B cell (primary cell): ENCODE data around the gene IRX6. TPM values are rescaled to one million over a fixed set of nuclear protein-coding genes. Genes with fewer than 3 reads are reported as not detected.

Experiments
- ATAC-seq: fragments of 200-7000 bp; cut with Tn5 transposase; one replicate; pipeline ENCODE4 v1.10.0; 2021; ENCODE audit warnings: low read depth, mild to moderate bottlenecking, moderate number of reproducible peaks, moderate library complexity
- CTCF ChIA-PET: fragments of 350-600 bp; sonication (Branson Sonifier 250); formaldehyde crosslinking; loops from one replicate; lab custom pipeline; 2021; ENCODE audit warnings: antibody characterized with exemption, inconsistent platforms; lab: Charles Lee
- POLR2A ChIA-PET: fragments of 350-600 bp; sonication (Branson Sonifier 250); formaldehyde crosslinking; loops from one replicate; lab custom pipeline; 2021; ENCODE audit warnings: antibody characterized with exemption; lab: Charles Lee
- DNase-seq: peaks from one replicate; pipeline ENCODE4 v3.0.0; 2013
- H2AFZ ChIP-seq: 2 replicates; pipeline ENCODE4 v1.6.1; 2012; ENCODE audit warnings: mild to moderate bottlenecking, low read depth, low read length; ENCODE audit not compliant: insufficient read depth, poor library complexity, severe bottlenecking
- H3K27ac ChIP-seq, 2 donors: 1 replicate in 1 of 2; 2 replicates in 1 of 2; pipeline ENCODE4 v1.5.1; 2012 to 2013; ENCODE audit warnings: low read length in 2 of 2, mild to moderate bottlenecking in 2 of 2, moderate library complexity in 1 of 2
- H3K27me3 ChIP-seq, 4 experiments: fragments of 200-600 bp in 1 of 4; sonication (generic) in 1 of 4; replicated peaks in 1 of 4; 1 replicate in 2 of 4; 2 replicates in 2 of 4; pipeline versions ENCODE4 v1.6.1 to v1.7.0; 2013 to 2016; ENCODE audit warnings: low read length in 3 of 4, mild to moderate bottlenecking in 2 of 4, mixed read lengths in 1 of 4, moderate library complexity in 1 of 4; ENCODE audit not compliant: insufficient read depth in 4 of 4, control insufficient read depth in 3 of 4; ENCODE audit errors: control extremely low read depth in 1 of 4
- H3K36me3 ChIP-seq, 2 experiments: replicated peaks in 1 of 2; 1 replicate in 1 of 2; 2 replicates in 1 of 2; pipeline versions ENCODE4 v1.6.1 to v1.7.1; 2013; ENCODE audit warnings: low read length in 1 of 2; ENCODE audit not compliant: insufficient read depth in 2 of 2, control insufficient read depth in 1 of 2; ENCODE audit errors: control extremely low read depth in 1 of 2, extremely low read depth in 1 of 2
- H3K4me1 ChIP-seq, 2 donors: fragments of 200-600 bp in 1 of 2; sonication (generic) in 1 of 2; 1 replicate in 1 of 2; 2 replicates in 1 of 2; pipeline versions ENCODE4 v1.5.1 to v1.6.1; 2013 to 2017; ENCODE audit warnings: low read length in 2 of 2; ENCODE audit not compliant: control insufficient read depth in 2 of 2, insufficient read depth in 2 of 2
- H3K4me2 ChIP-seq: replicated peaks from 2 replicates; pipeline ENCODE3; 2012; ENCODE audit warnings: mild to moderate bottlenecking, low read depth, low read length; ENCODE audit not compliant: poor library complexity, severe bottlenecking
- H3K4me3 ChIP-seq, 5 experiments: fragments of 200-600 bp in 1 of 5; sonication (generic) in 1 of 5; 1 replicate in 3 of 5; 2 replicates in 2 of 5; pipeline versions ENCODE4 v1.5.1 to v1.7.0; 2011 to 2016; ENCODE audit warnings: low read length in 4 of 5, mild to moderate bottlenecking in 4 of 5, low read depth in 2 of 5, control low read depth in 1 of 5, moderate library complexity in 1 of 5; ENCODE audit not compliant: insufficient read depth in 1 of 5; ENCODE audit errors: control extremely low read depth in 1 of 5, extremely low read depth in 1 of 5
- H3K79me2 ChIP-seq: fragments of 200-600 bp; sonication (generic); one replicate; pipeline ENCODE4 v1.6.0; 2016; ENCODE audit warnings: low read length; ENCODE audit not compliant: control insufficient read depth, insufficient read depth
- H3K9ac ChIP-seq: fragments of 200-600 bp; sonication (generic); 2 replicates; pipeline ENCODE4 v1.6.1; 2017; ENCODE audit warnings: mild to moderate bottlenecking, low read length, moderate library complexity
- H3K9me3 ChIP-seq, 3 donors: one replicate each; pipeline versions ENCODE4 v1.6.1 to v1.7.1; 2013; ENCODE audit warnings: low read length in 2 of 3; ENCODE audit not compliant: control insufficient read depth in 2 of 3, insufficient read depth in 1 of 3; ENCODE audit errors: control extremely low read depth in 1 of 3
- H4K20me1 ChIP-seq: 2 replicates; pipeline ENCODE4 v1.6.0; 2012; ENCODE audit warnings: mild to moderate bottlenecking, low read length; ENCODE audit not compliant: insufficient read depth, control insufficient read depth, poor library complexity, severe bottlenecking
- H3K27ac Mint-ChIP-seq: one replicate; pipeline ENCODE4 v1.8.0; 2021; ENCODE audit warnings: mixed read lengths
- H3K27me3 Mint-ChIP-seq: one replicate; pipeline ENCODE4 v1.8.0; 2021; ENCODE audit warnings: mixed read lengths
- H3K4me1 Mint-ChIP-seq: one replicate; pipeline ENCODE4 v1.8.0; 2021; ENCODE audit warnings: mixed read lengths
- H3K4me3 Mint-ChIP-seq: one replicate; pipeline ENCODE4 v1.8.0; 2021; ENCODE audit warnings: mixed read lengths
- H3K9me3 Mint-ChIP-seq: one replicate; pipeline ENCODE4 v1.8.0; 2022; ENCODE audit warnings: mixed read lengths; ENCODE audit not compliant: insufficient read depth
- CTCF ChIP-seq: fragments of 200-600 bp; IDR thresholded peaks from one replicate; pipeline ENCODE4 v1.8.0; 2022; ENCODE audit warnings: antibody characterized with exemption, mild to moderate bottlenecking
- EZH2 ChIP-seq: IDR thresholded peaks from 2 replicates; pipeline ENCODE4 v1.6.1; 2012; ENCODE audit warnings: borderline replicate concordance, low read depth, mild to moderate bottlenecking, moderate library complexity, low read length; ENCODE audit not compliant: insufficient read depth, poor library complexity, severe bottlenecking
- WGBS: methylation state at CpG from one replicate; pipeline ENCODE4 v1.1.5; 2013; ENCODE audit warnings: missing lambda C conversion rate; ENCODE audit not compliant: insufficient coverage; 5-methylcytosine and 5-hydroxymethylcytosine counted together
- intact Hi-C: fragments of 100-400 bp; cut with micrococcal nuclease; formaldehyde crosslinking; loops from one replicate; pipeline ENCODE4 v1.10.0; 2022
- polyA plus RNA-seq: library from polyadenylated mRNA; depleted of rRNA; stranded (reverse); fragments of >200 nt; gene quantifications from 2 replicates; pipeline ENCODE4 v1.2.3, GENCODE V29; 2012
- total RNA-seq, 2 donors: library from RNA; stranded (reverse); fragments of 120-200 nt in 1 of 2; gene quantifications; 1 replicate in 1 of 2; 2 replicates in 1 of 2; pipeline versions ENCODE4 v1.2.3 to v1.2.4, GENCODE V29; 2013 to 2022

IRX6 gene
- total and polyA plus RNA-seq, 2 donors (not counting 1 experiment from before 2014, with no cell fraction given): 0.10 to 0.15 TPM

GRCh38 chr16:55283812-55284717 is 39.9 kb upstream of the IRX6 start:
- intact Hi-C loops: no loop called here
- Histone ChIP-seq H3K79me2 (no peaks in the 10 kb centered on the region), H2AFZ (no peak overlapping the region), H3K9ac (no peak overlapping the region), H4K20me1 (no peaks in the 10 kb centered on the region), H3K4me1 (no peaks in the 10 kb centered on the region), H3K4me2 (no peak overlapping the region), H3K4me3 (no peak overlapping the region), H3K36me3 (no peaks in the 10 kb centered on the region), H3K27ac (no peak overlapping the region), H3K27me3 (no peaks in the 10 kb centered on the region), H3K9me3 (no peaks in the 10 kb centered on the region)
- POLR2A ChIA-PET: no interaction called here
- H3K27ac Mint-ChIP-seq: no peak overlapping the region
- 75% methylated on average over 5 of the region's 12 CpGs for WGBS
- CTCF ChIA-PET: no interaction called here
- ATAC-seq (no peak), DNase-seq (no peak)
- peaks cover 15% of the 10 kb centered on the region for H3K27me3 Mint-ChIP-seq
- H3K4me1 Mint-ChIP-seq: no peaks in the 10 kb centered on the region
- no peak for TF ChIP-seq EZH2
- no peak for TF ChIP-seq CTCF
- H3K9me3 Mint-ChIP-seq: peaks cover 2% of the 10 kb centered on the region
- H3K4me3 Mint-ChIP-seq: no peak overlapping the region

- H3K4me3 ChIP-seq: no peak overlapping the region
- no peaks in the 10 kb centered on the region for H3K79me2 ChIP-seq
- H3K27me3 Mint-ChIP-seq: peaks cover 18% of the 10 kb centered on the region
- intact Hi-C loops: no loop called here
- no peaks in the 10 kb centered on the region for H3K36me3 ChIP-seq
- peaks cover 0 to 2% (median under 1%) of the 10 kb centered on the region in 3 donors for H3K9me3 ChIP-seq
- H3K27ac ChIP-seq: no peak overlapping the region
- POLR2A ChIA-PET: no interaction called here
- H3K4me2 ChIP-seq: no peak overlapping the region
- H4K20me1 ChIP-seq: no peaks in the 10 kb centered on the region
- no peak overlapping the region for H2AFZ ChIP-seq
- H3K27me3 ChIP-seq: no peaks in the 10 kb centered on the region
- H3K27ac Mint-ChIP-seq: no peak overlapping the region
- no peak for ATAC-seq
- 78% methylated on average over 6 of the region's 6 CpGs for WGBS
- CTCF ChIA-PET: no interaction called here
- H3K4me3 Mint-ChIP-seq: no peak overlapping the region
- H3K9me3 Mint-ChIP-seq: peaks cover 2% of the 10 kb centered on the region
- DNase-seq: no peak
- TF ChIP-seq EZH2: no peak
- TF ChIP-seq CTCF: no peak
- H3K4me1 Mint-ChIP-seq: no peaks in the 10 kb centered on the region
- no peaks in the 10 kb centered on the region for H3K4me1 ChIP-seq
- H3K9ac ChIP-seq: no peak overlapping the region
Measured at GRCh38 chr16:55284718-55285099, 39.3 kb upstream of the IRX6 start.
